Esophagus muscularis mucosa (tissue), 4 donors: ENCODE measurements around the gene MYO19. TPM values are rescaled to one million over a fixed set of nuclear protein-coding genes. Genes with fewer than 3 reads are reported as not detected.

Source experiments
- DNase-seq: peaks from one replicate; pipeline ENCODE4 v3.0.0-alpha.2; 2017; ENCODE audit errors: extremely low spot score
- H3K27ac ChIP-seq, 4 donors: fragments of 200-600 bp; sonication (generic); replicated peaks in 1 of 4; 1 replicate in 3 of 4; 2 replicates in 1 of 4; pipeline ENCODE4 v1.5.1; 2016 to 2019; ENCODE audit warnings: mild to moderate bottlenecking in 1 of 4
- H3K27me3 ChIP-seq, 4 donors: fragments of 200-600 bp; sonication (generic); one replicate each; pipeline versions ENCODE4 v1.5.1 to v1.6.0; 2016 to 2019
- H3K36me3 ChIP-seq, 4 donors: fragments of 200-600 bp; sonication (generic); one replicate each; pipeline ENCODE4 v1.5.1; 2016 to 2019
- H3K4me1 ChIP-seq, 4 donors: fragments of 200-600 bp; sonication (generic); one replicate each; pipeline ENCODE4 v1.5.1; 2016 to 2019
- H3K4me3 ChIP-seq, 4 donors: fragments of 200-600 bp; sonication (generic); 1 replicate in 2 of 4; 2 replicates in 2 of 4; pipeline ENCODE4 v1.5.1; 2016 to 2019; ENCODE audit warnings: mild to moderate bottlenecking in 4 of 4, moderate library complexity in 1 of 4
- H3K9me3 ChIP-seq, 4 donors: fragments of 200-600 bp; sonication (generic); 1 replicate in 3 of 4; 2 replicates in 1 of 4; pipeline ENCODE4 v1.5.1; 2016 to 2019
- EP300 ChIP-seq: sonication (generic); formaldehyde crosslinking; IDR thresholded peaks from one replicate; pipeline ENCODE4 v1.6.1; 2017; ENCODE audit warnings: antibody characterized with exemption
- POLR2A ChIP-seq: fragments of 450-650 bp; IDR thresholded peaks from one replicate; pipeline ENCODE4 v1.6.1; 2017; ENCODE audit warnings: antibody characterized with exemption, moderate library complexity, mild to moderate bottlenecking, low read depth
- POLR2AphosphoS5 ChIP-seq, 2 donors: sonication (generic); formaldehyde crosslinking; IDR thresholded peaks; one replicate each; pipeline ENCODE4 v1.6.1; 2017; ENCODE audit warnings: antibody characterized with exemption in 2 of 2
- WGBS: methylation state at CpG from one replicate; pipeline ENCODE4 v1.1.5; 2018; 5-methylcytosine and 5-hydroxymethylcytosine counted together
- intact Hi-C: fragments of 100-400 bp; cut with DNase I; formaldehyde crosslinking; loops from one replicate; pipeline ENCODE4 v1.15.1; 2023
- total RNA-seq, 4 donors: library from RNA; depleted of rRNA; stranded (reverse); fragments of >200 nt; gene quantifications; one replicate each; pipeline versions ENCODE4 v1.1.0 to v1.2.1, GENCODE V29; 2016
- TF ChIP-seq, protein P1 (sequence below), 3 experiments: fragments of 200-600 bp in 2 of 3; fragments of 450-650 bp in 1 of 3; sonication (generic) in 2 of 3; IDR thresholded peaks; one replicate each; pipeline ENCODE4 v1.5.1; 2017 to 2019; ENCODE audit warnings: antibody characterized with exemption in 3 of 3, mild to moderate bottlenecking in 2 of 3, moderate library complexity in 1 of 3

MYO19 gene
- total RNA-seq, 4 donors from 2014 or later = 29.5 to 68.1 (median 44.3) TPM

DNA sequence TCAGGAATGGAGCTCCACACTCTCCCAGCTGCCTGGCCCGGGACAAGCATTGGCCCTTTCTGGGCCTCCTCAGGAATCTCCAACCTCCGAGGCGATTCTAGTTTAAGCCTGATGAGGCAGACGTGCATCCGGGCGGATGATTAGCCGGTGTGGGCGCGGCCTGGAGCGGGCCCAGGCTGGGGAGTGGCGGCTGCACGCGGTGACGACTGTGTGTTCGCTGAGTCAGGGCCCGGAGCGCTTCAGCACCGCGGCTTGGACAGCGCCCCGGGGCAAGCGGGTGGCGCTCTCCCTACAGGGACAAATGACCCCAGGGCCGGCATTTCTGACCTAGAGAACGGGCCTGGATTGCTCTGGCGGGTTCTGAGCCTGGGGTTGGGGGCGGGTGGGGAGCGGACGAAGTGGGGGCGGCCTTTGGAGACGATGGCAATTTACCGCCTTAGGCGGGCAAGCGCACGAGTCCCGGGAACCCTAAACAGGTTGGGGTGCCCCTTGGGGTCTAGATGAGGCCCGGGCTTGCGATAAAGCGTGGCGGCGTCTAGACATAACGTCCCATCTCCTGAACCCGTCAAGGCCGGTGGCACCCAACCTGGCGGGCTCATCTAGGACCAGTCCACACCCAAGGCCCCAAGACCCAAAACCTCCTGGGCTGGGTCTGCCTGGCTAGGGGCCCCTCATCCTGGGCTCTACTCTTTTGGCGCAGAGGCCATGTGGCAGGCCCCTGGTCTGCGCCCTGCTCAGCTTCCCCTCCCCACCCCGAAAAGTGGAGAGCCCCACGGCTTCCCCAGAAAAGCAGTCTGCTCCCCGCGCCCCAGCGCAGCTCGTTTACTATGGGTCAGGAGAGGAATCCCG lies 70.5 kb downstream of the MYO19 start:
- Histone ChIP-seq H3K4me3 (no peak overlapping the region), H3K27me3 (peaks cover 0 to 75% (median 21%) of the 10 kb centered on the region in 4 donors), H3K9me3 (no peaks in the 10 kb centered on the region), H3K4me1 (peaks cover 0 to 4% (median 2%) of the 10 kb centered on the region in 4 donors), H3K27ac (no peak overlapping the region), H3K36me3 (no peaks in the 10 kb centered on the region)
- TF ChIP-seq, protein P1, sequence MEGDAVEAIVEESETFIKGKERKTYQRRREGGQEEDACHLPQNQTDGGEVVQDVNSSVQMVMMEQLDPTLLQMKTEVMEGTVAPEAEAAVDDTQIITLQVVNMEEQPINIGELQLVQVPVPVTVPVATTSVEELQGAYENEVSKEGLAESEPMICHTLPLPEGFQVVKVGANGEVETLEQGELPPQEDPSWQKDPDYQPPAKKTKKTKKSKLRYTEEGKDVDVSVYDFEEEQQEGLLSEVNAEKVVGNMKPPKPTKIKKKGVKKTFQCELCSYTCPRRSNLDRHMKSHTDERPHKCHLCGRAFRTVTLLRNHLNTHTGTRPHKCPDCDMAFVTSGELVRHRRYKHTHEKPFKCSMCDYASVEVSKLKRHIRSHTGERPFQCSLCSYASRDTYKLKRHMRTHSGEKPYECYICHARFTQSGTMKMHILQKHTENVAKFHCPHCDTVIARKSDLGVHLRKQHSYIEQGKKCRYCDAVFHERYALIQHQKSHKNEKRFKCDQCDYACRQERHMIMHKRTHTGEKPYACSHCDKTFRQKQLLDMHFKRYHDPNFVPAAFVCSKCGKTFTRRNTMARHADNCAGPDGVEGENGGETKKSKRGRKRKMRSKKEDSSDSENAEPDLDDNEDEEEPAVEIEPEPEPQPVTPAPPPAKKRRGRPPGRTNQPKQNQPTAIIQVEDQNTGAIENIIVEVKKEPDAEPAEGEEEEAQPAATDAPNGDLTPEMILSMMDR (IDR thresholded peaks at IDR 0.05) = no peak
- TF ChIP-seq POLR2AphosphoS5 (IDR thresholded peaks at IDR 0.05) = no peak
- TF ChIP-seq EP300 = no peak
- TF ChIP-seq POLR2A = no peak
- no peak for DNase-seq
- 40% methylated on average over 3 of the region's 54 CpGs for WGBS
- intact Hi-C loops = no loop called here

DNA sequence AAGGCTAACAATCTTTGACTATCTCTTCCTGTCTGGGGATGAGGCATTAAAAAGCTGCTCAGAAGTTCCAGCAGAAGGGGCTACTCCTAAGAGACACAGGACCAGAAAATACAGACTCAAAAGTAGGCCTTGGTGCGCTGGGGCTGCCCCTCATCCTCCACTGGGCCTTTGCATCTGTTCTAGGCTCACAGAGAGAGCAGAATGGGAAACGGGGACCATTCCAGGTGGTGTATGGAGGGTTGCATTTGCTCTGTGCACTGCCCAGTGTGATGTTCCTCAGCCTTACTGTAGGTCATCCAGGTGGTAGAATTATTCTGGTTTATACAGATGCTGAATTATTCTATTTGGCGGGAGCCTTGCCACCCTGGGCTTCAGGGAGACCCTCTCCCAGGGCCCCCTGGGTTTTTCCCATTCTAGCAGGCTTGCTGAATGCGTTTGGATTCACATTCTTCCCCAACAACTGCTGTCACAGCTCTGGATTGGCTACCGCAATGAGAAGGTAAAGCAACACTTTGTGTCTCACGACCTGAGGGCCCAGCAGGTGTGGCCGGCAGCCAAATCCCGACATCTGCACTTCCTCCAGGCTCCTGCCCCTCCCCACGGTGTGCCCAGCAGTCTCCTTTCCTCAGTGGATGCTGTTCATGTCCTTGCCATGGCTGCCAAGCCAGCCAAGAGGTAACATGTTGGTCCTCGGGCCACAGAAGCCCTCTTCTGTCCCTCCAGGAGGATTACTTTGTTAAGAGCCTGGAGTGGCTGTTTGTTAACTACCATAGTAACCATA lies 73.1 kb downstream of the MYO19 start:
- TF ChIP-seq, protein P1 (IDR thresholded peaks at IDR 0.05) = no peak
- TF ChIP-seq EP300 (no peak), POLR2AphosphoS5 (IDR thresholded peaks at IDR 0.05) (no peak), POLR2A (no peak)
- 55% methylated on average over 10 of the region's 10 CpGs for WGBS
- Histone ChIP-seq H3K4me1 (peaks cover 0 to 4% (median 2%) of the 10 kb centered on the region in 4 donors), H3K4me3 (no peak overlapping the region), H3K27ac (no peak overlapping the region), H3K27me3 (peaks cover 0 to 65% (median 21%) of the 10 kb centered on the region in 4 donors), H3K9me3 (no peaks in the 10 kb centered on the region), H3K36me3 (no peaks in the 10 kb centered on the region)
- no peak for DNase-seq
- intact Hi-C loops = no loop called here

DNA sequence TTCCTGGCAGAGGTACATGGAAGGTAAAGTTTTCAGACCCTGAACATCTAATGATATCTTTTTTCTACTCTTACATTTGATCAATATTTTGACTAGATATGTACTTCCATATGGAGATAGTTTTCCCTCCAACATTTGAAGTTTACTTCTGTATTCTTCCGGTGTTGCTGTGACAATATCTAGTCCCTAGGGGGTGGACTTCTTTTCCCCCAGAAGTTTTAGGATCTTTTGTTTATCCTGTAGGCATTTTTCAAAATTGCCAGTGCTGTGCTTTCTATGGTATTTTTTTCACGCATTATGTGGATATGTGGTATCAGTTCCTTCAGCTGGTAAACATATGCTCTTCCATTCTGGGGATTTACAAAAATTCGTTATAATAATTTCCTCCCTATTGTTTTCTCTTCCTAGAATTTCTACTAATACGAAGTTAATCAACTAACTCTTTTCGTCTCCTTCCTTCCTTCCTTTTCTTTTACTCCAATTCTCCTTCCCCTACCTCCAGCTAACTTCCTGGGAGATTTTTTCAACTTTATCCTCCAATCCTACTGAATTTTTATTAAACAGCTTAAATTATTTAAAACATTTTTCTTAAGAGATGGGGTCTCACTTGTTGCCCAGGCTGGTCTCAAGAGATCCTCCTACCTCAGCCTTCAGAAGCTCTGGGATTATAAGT lies 74.3 kb downstream of the MYO19 start:
- 64% methylated on average over 5 of the region's 5 CpGs for WGBS
- DNase-seq = no peak
- H3K4me1 ChIP-seq = peaks cover 0 to 4% (median 2%) of the 10 kb centered on the region in 4 donors
- no peaks in the 10 kb centered on the region for H3K9me3 ChIP-seq
- no peak overlapping the region for H3K4me3 ChIP-seq
- TF ChIP-seq POLR2A = no peak
- TF ChIP-seq POLR2AphosphoS5 (IDR thresholded peaks at IDR 0.05) = no peak
- TF ChIP-seq, protein P1 (IDR thresholded peaks at IDR 0.05) = no peak
- TF ChIP-seq EP300 = no peak
- intact Hi-C loops = no loop called here
- no peak overlapping the region for H3K27ac ChIP-seq
- peaks cover 0 to 57% (median 20%) of the 10 kb centered on the region in 4 donors for H3K27me3 ChIP-seq
- H3K36me3 ChIP-seq = no peaks in the 10 kb centered on the region

GRCh38 chr17:36459601-36460000 lies 75.1 kb downstream of the MYO19 start:
- TF ChIP-seq POLR2AphosphoS5 (IDR thresholded peaks at IDR 0.05) (no peak), EP300 (no peak)
- TF ChIP-seq, protein P1 (IDR thresholded peaks at IDR 0.05) = no peak
- intact Hi-C loops = no loop called here
- no peak for DNase-seq
- Histone ChIP-seq H3K36me3 (no peaks in the 10 kb centered on the region), H3K4me1 (peaks cover 0 to 4% (median 2%) of the 10 kb centered on the region in 4 donors), H3K27ac (no peak overlapping the region), H3K4me3 (no peak overlapping the region), H3K9me3 (no peaks in the 10 kb centered on the region), H3K27me3 (peaks cover 0 to 49% (median 14%) of the 10 kb centered on the region in 4 donors)
- WGBS = 68% methylated on average over 7 of the region's 7 CpGs
